ENCODE measurements around the gene ISG20. TPM values are rescaled to one million over a fixed set of nuclear protein-coding genes. Genes with fewer than 3 reads are reported as not detected.

The ISG20 gene
- total RNA-seq, 4 donors from 2014 or later: 50.3 to 90.0 (median 70.6) TPM

- Histone ChIP-seq H3K36me3 (no peaks in the 10 kb centered on the region), H3K4me3 (no peak overlapping the region), H3K27ac (no peak overlapping the region), H3K27me3 (no peaks in the 10 kb centered on the region), H3K4me1 (peaks cover 0 to 2% (median 0%) of the 10 kb centered on the region in 4 donors), H3K9me3 (no peaks in the 10 kb centered on the region)
- DNase-seq: no peak
- no peak for TF ChIP-seq POLR2A (IDR thresholded peaks at IDR 0.05)
- TF ChIP-seq, protein P1, sequence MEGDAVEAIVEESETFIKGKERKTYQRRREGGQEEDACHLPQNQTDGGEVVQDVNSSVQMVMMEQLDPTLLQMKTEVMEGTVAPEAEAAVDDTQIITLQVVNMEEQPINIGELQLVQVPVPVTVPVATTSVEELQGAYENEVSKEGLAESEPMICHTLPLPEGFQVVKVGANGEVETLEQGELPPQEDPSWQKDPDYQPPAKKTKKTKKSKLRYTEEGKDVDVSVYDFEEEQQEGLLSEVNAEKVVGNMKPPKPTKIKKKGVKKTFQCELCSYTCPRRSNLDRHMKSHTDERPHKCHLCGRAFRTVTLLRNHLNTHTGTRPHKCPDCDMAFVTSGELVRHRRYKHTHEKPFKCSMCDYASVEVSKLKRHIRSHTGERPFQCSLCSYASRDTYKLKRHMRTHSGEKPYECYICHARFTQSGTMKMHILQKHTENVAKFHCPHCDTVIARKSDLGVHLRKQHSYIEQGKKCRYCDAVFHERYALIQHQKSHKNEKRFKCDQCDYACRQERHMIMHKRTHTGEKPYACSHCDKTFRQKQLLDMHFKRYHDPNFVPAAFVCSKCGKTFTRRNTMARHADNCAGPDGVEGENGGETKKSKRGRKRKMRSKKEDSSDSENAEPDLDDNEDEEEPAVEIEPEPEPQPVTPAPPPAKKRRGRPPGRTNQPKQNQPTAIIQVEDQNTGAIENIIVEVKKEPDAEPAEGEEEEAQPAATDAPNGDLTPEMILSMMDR (IDR thresholded peaks at IDR 0.05): no peak
These were observed 49.6 kb downstream of the ISG20 start for GRCh38 chr15:88688394-88688933.

GRCh38 chr15:88690331-88690730 lies 51.5 kb downstream of the ISG20 start:
- Histone ChIP-seq H3K27me3 (no peaks in the 10 kb centered on the region), H3K36me3 (no peaks in the 10 kb centered on the region), H3K4me1 (no peaks in the 10 kb centered on the region), H3K9me3 (no peaks in the 10 kb centered on the region), H3K27ac (no peak overlapping the region), H3K4me3 (no peak overlapping the region)
- TF ChIP-seq POLR2A (IDR thresholded peaks at IDR 0.05): no peak
- TF ChIP-seq, protein P1 (IDR thresholded peaks at IDR 0.05): no peak
- DNase-seq: no peak

DNA sequence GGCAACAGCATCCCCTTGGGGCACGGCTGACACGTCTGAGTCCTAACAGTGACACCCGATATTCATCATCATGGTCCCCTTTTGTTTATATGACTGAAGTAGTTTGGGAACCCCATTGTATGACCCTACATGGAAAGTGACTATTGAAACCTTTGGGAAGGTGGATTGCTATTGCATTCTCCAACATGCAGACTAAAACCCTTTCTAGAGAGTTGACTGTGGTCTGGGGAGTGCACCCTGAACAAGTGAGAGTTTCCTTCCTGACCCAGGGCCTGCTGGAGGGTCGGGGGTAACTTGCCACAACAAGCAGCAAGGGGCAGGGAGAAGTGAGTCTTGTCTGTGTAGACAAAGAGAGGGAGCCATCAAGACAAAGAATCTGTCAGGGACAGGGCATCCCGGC lies 54.4 kb downstream of the ISG20 start:
- Histone ChIP-seq H3K4me1 (no peaks in the 10 kb centered on the region), H3K27ac (no peak overlapping the region), H3K36me3 (no peaks in the 10 kb centered on the region), H3K4me3 (no peak overlapping the region), H3K9me3 (no peaks in the 10 kb centered on the region), H3K27me3 (no peaks in the 10 kb centered on the region)
- TF ChIP-seq POLR2A (IDR thresholded peaks at IDR 0.05): no peak
- no peak for DNase-seq

DNA sequence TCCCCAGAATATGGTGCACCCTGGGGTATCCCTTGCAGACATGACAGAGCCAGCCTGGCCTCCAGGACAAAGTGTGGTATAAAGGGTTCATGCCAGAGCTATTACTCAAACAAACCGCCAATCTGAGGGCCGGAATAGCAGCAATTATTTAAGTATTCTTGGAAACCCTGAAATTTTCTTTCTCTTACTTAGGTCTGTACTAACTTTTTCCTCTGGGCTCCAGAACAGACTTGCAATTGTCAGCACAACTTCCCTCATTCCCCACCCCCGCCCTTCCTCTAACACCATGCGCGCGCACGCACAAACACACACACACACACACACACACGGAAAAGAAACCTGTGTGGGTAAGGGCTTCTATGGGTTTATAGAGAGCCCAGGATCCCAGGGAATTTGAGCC lies 56.3 kb downstream of the ISG20 start:
- H3K36me3 ChIP-seq: no peaks in the 10 kb centered on the region
- H3K4me3 ChIP-seq: no peak overlapping the region
- no peaks in the 10 kb centered on the region for H3K27me3 ChIP-seq
- H3K9me3 ChIP-seq: no peaks in the 10 kb centered on the region
- no peak for DNase-seq
- TF ChIP-seq, protein P1 (IDR thresholded peaks at IDR 0.05): no peak
- TF ChIP-seq POLR2A (IDR thresholded peaks at IDR 0.05): no peak
- H3K27ac ChIP-seq: no peak overlapping the region
- H3K4me1 ChIP-seq: no peaks in the 10 kb centered on the region

DNA sequence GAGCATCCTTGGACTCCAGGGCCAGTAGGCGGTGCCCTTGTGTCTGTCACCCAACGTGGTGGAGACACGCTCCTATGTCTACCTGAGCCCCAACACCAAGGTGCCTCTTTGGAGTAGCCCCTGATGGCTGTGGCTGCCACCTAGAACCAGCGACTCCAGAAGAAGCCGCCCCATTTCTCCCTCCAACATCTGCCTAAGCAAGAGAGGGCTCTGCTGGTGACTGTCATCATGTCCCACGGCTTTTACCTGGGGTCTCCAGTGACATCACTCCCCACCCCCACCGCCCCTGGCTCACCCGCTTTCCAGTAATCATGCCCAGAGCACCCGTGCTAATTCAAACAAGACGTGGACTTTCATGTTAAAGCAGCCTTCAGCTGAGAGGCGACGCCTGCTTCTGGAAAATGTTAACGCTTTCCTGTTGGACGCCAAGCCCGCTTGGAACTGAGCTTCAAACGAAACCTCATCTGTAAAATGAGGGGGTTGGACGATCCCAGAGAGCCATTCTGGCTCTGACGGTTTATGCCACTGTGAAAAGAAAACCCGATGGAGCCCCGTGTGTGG lies 57.0 kb downstream of the ISG20 start:
- H3K9me3 ChIP-seq: no peaks in the 10 kb centered on the region
- H3K4me3 ChIP-seq: no peak overlapping the region
- no peaks in the 10 kb centered on the region for H3K4me1 ChIP-seq
- no peaks in the 10 kb centered on the region for H3K27me3 ChIP-seq
- H3K27ac ChIP-seq: no peak overlapping the region
- TF ChIP-seq POLR2A (IDR thresholded peaks at IDR 0.05): no peak
- TF ChIP-seq, protein P1 (IDR thresholded peaks at IDR 0.05): no peak
- no peak for DNase-seq
- no peaks in the 10 kb centered on the region for H3K36me3 ChIP-seq

DNA sequence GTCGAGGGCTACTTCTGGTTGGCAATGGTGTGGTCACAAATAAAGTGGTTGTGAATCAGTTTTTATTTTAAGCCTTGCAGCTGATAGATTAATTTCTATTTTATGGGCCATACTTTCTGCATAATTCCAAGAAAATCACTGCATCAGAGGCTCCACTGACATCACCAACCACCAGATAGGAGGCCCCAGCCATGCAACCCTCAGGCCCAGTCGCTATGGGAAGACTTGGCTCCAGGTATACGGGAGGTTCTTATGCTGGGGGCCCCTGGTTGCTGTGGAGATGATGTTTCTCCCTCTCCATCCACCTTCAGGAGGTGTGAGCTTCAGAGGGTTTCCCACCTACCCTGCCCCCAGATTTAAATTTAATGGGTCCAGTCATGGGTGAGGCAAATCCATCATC lies 57.4 kb downstream of the ISG20 start:
- DNase-seq: no peak
- no peaks in the 10 kb centered on the region for H3K36me3 ChIP-seq
- no peaks in the 10 kb centered on the region for H3K9me3 ChIP-seq
- H3K4me1 ChIP-seq: no peaks in the 10 kb centered on the region
- TF ChIP-seq, protein P1 (IDR thresholded peaks at IDR 0.05): no peak
- no peak for TF ChIP-seq POLR2A (IDR thresholded peaks at IDR 0.05)
- no peaks in the 10 kb centered on the region for H3K27me3 ChIP-seq
- no peak overlapping the region for H3K4me3 ChIP-seq
- H3K27ac ChIP-seq: no peak overlapping the region
